WTC11 (cell line): ENCODE results near the gene KAT6B. TPM values are rescaled to one million over a fixed set of nuclear protein-coding genes. Genes with fewer than 3 reads are reported as not detected.

Experiments
- ATAC-seq: fragments of 200-7000 bp; cut with Tn5 transposase; 2 replicates; pipeline ENCODE4 v1.10.0; 2021; ENCODE audit warnings: mild to moderate bottlenecking, moderate library complexity
- CTCF ChIA-PET: fragments of 300-600 bp; sonication (Branson Sonifier 250); formaldehyde crosslinking; loops from one replicate; lab custom pipeline; 2021; ENCODE audit warnings: antibody characterized with exemption; lab: Charles Lee
- POLR2A ChIA-PET: fragments of 350-600 bp; sonication (Branson Sonifier 250); formaldehyde crosslinking; loops from one replicate; lab custom pipeline; 2021; ENCODE audit warnings: antibody characterized with exemption; lab: Charles Lee
- DNase-seq: peaks from one replicate; pipeline ENCODE4 v3.0.0; 2021; ENCODE audit warnings: low spot score
- H3K27ac Mint-ChIP-seq: 2 replicates; pipeline ENCODE4 v1.8.0; 2021; ENCODE audit warnings: mixed read lengths
- H3K27me3 Mint-ChIP-seq: 2 replicates; pipeline ENCODE4 v1.8.0; 2021; ENCODE audit warnings: low read depth, mild to moderate bottlenecking, moderate library complexity, mixed read lengths
- H3K36me3 Mint-ChIP-seq: 2 replicates; pipeline ENCODE4 v1.8.0; 2021; ENCODE audit warnings: mixed read lengths
- H3K4me1 Mint-ChIP-seq: 2 replicates; pipeline ENCODE4 v1.8.0; 2022; ENCODE audit warnings: mixed read lengths
- H3K4me3 Mint-ChIP-seq: 2 replicates; pipeline ENCODE4 v1.8.0; 2021; ENCODE audit warnings: mild to moderate bottlenecking, moderate library complexity, mixed read lengths
- H3K9me3 Mint-ChIP-seq: 2 replicates; pipeline ENCODE4 v1.8.0; 2021; ENCODE audit warnings: mixed read lengths
- CBFB ChIP-seq: sonication (generic); formaldehyde crosslinking; IDR thresholded peaks from 2 replicates; pipeline ENCODE4 v1.8.1; 2022; ENCODE audit warnings: mild to moderate bottlenecking, low read depth, missing genetic modification reagents
- ERG ChIP-seq: fragments of 250-450 bp; sonication (Bioruptor Pico); IDR thresholded peaks from 2 replicates; pipeline ENCODE4 v1.8.0; 2021; ENCODE audit warnings: mild to moderate bottlenecking
- FOXJ3 ChIP-seq: sonication (generic); formaldehyde crosslinking; IDR thresholded peaks from 2 replicates; pipeline ENCODE4 v1.9.0; 2021; ENCODE audit warnings: missing genetic modification reagents, mild to moderate bottlenecking, borderline replicate concordance
- GTF2I ChIP-seq: fragments of 250-450 bp; sonication (Bioruptor Pico); conservative IDR thresholded peaks from 2 replicates; pipeline ENCODE4 v1.4.0; 2021; ENCODE audit warnings: mild to moderate bottlenecking
- PRDM15 ChIP-seq: sonication (generic); formaldehyde crosslinking; IDR thresholded peaks from 2 replicates; pipeline ENCODE4 v1.8.0; 2022; ENCODE audit warnings: missing genetic modification reagents
- PREB ChIP-seq: sonication (generic); formaldehyde crosslinking; IDR thresholded peaks from 2 replicates; pipeline ENCODE4 v1.8.1; 2022; ENCODE audit warnings: mild to moderate bottlenecking, missing genetic modification reagents, moderate library complexity, borderline replicate concordance
- SMAD4 ChIP-seq: sonication (generic); formaldehyde crosslinking; IDR thresholded peaks from 2 replicates; pipeline ENCODE4 v1.8.0; 2022; ENCODE audit warnings: mild to moderate bottlenecking, missing genetic modification reagents
- SP1 ChIP-seq: sonication (generic); formaldehyde crosslinking; conservative IDR thresholded peaks from 2 replicates; pipeline ENCODE4 v1.8.1; 2022; ENCODE audit warnings: missing genetic modification reagents
- TCF7 ChIP-seq: sonication (generic); formaldehyde crosslinking; IDR thresholded peaks from 2 replicates; pipeline ENCODE4 v1.8.0; 2022; ENCODE audit warnings: mild to moderate bottlenecking, low read depth, missing genetic modification reagents, moderate library complexity
- USF2 ChIP-seq: sonication (generic); formaldehyde crosslinking; IDR thresholded peaks from 2 replicates; pipeline ENCODE4 v1.8.1; 2023; ENCODE audit warnings: mild to moderate bottlenecking, missing genetic modification reagents, moderate library complexity
- ZNF263 ChIP-seq: sonication (generic); formaldehyde crosslinking; IDR thresholded peaks from 2 replicates; pipeline ENCODE4 v1.8.1; 2022; ENCODE audit warnings: low read depth, mild to moderate bottlenecking, moderate library complexity, missing genetic modification reagents
- ZNF532 ChIP-seq: fragments of 250-450 bp; sonication (Bioruptor Pico); IDR thresholded peaks from 2 replicates; pipeline ENCODE4 v1.9.0; 2021; ENCODE audit warnings: mild to moderate bottlenecking, borderline replicate concordance
- ZNF671 ChIP-seq: fragments of 250-450 bp; sonication (Bioruptor Pico); IDR thresholded peaks from 2 replicates; pipeline ENCODE4 v1.8.0; 2021; ENCODE audit warnings: mild to moderate bottlenecking
- total RNA-seq: library from RNA; stranded (reverse); gene quantifications from 3 replicates; pipeline ENCODE4 v1.2.3, GENCODE V29; 2021
- TF ChIP-seq, protein P1 (sequence below): fragments of 250-450 bp; sonication (Bioruptor Pico); conservative IDR thresholded peaks from 2 replicates; pipeline ENCODE4 v1.9.0; 2021; ENCODE audit warnings: mild to moderate bottlenecking
- TF ChIP-seq, protein P2 (sequence below): fragments of 250-450 bp; sonication (Bioruptor Pico); IDR thresholded peaks from 2 replicates; pipeline ENCODE4 v1.9.0; 2021; ENCODE audit warnings: moderate library complexity, mild to moderate bottlenecking, inconsistent platforms, borderline replicate concordance

KAT6B gene
- total RNA-seq, 1 experiment from 2014 or later = 18.5 TPM

- Mint-ChIP-seq H3K4me1 (peaks cover 19% of the 10 kb centered on the region), H3K27me3 (no peaks in the 10 kb centered on the region), H3K27ac (no peak overlapping the region), H3K4me3 (no peak overlapping the region), H3K36me3 (peaks cover 7% of the 10 kb centered on the region; the same call in 1 of the 2 replicates), H3K9me3 (no peaks in the 10 kb centered on the region)
- DNase-seq = no peak
- ATAC-seq = no peak
- ChIA-PET CTCF (interaction anchor here (1.5 kb wide), 1 partner anchor 219 kb away, joined by 5 read pairs; the partner anchor contains the start of gene COMTD1), POLR2A (no interaction called here)
- TF ChIP-seq SMAD4 (CRISPR knock-in tag) (no peak), ZNF532 (CRISPR knock-in tag) (no peak), SP1 (CRISPR knock-in tag) (no peak), FOXJ3 (no peak), PREB (CRISPR knock-in tag) (no peak), CBFB (CRISPR knock-in tag) (no peak), ERG (CRISPR knock-in tag) (no peak)
- TF ChIP-seq, protein P1, sequence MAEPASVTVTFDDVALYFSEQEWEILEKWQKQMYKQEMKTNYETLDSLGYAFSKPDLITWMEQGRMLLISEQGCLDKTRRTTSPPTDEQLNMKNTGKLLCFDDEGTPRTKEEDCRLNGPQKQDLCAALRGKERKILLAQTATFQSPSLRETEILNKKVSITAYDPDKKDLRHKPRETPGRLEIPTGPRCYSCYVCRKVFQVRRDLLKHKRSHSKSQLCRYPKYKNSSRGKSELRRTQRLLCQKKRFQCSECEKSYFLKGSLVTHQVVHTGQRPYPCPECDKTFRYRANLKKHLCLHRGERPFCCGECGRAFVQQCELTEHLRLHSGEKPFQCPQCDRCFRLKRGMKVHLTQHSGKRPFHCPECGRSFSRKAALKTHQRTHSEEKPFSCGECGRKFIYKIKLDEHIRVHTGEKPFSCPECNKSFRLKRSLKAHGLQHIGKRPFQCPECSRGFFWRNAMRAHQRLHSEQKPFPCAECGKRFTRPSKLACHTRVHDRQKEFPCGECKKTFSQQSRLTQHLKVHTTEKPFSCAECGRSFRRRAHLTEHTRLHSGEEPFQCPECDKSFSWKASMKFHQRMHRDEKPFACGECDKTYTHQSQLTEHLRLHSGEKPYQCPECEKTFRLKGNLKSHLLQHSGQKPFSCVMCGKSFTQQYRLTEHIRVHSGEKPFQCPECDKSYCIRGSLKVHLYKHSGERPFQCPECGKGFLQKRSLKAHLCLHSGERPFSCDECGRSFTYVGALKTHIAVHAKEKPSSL (CRISPR knock-in tag) = no peak
Measured at GRCh38 chr10:75016325-75016724, 189.9 kb downstream of the KAT6B start.

GRCh38 chr10:75018251-75018650, 191.9 kb downstream of the KAT6B start:
- no peak for ATAC-seq
- ChIA-PET POLR2A (no interaction called here), CTCF (interaction anchor here (1.0 to 1.2 kb wide), 2 partner anchors 220 to 279 kb away, joined by 3 read pairs; no protein-coding TSS in a partner anchor)
- H3K36me3 Mint-ChIP-seq = peaks cover 7% of the 10 kb centered on the region; the same call in 1 of the 2 replicates
- no peak for DNase-seq
- H3K27me3 Mint-ChIP-seq = no peaks in the 10 kb centered on the region
- H3K9me3 Mint-ChIP-seq = no peaks in the 10 kb centered on the region
- peak overlapping the region; percentile 15 for H3K27ac Mint-ChIP-seq
- H3K4me1 Mint-ChIP-seq = peaks cover 19% of the 10 kb centered on the region
- no peak overlapping the region for H3K4me3 Mint-ChIP-seq
- no peak for TF ChIP-seq USF2 (CRISPR knock-in tag)
- TF ChIP-seq ZNF532 (CRISPR knock-in tag) = no peak
- TF ChIP-seq PRDM15 = no peak
- no peak for TF ChIP-seq ZNF263 (CRISPR knock-in tag)
- no peak for TF ChIP-seq GTF2I (CRISPR knock-in tag)
- TF ChIP-seq TCF7 (CRISPR knock-in tag) = no peak
- TF ChIP-seq, protein P2, sequence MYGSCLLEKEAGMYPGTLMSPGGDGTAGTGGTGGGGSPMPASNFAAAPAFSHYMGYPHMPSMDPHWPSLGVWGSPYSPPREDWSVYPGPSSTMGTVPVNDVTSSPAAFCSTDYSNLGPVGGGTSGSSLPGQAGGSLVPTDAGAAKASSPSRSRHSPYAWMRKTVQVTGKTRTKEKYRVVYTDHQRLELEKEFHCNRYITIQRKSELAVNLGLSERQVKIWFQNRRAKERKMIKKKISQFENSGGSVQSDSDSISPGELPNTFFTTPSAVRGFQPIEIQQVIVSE = no peak
- no peak for TF ChIP-seq ZNF671 (CRISPR knock-in tag)
